IPS-15b (cell line): ENCODE measurements around the gene GSTT2.

ENCODE experiments used
- H3K27me3 ChIP-seq: one replicate; pipeline ENCODE4 v1.6.1; 2013; ENCODE audit warnings: low read length; ENCODE audit not compliant: control insufficient read depth, insufficient read depth
- H3K36me3 ChIP-seq: one replicate; pipeline ENCODE4 v1.6.1; 2013; ENCODE audit warnings: low read length; ENCODE audit not compliant: control insufficient read depth, insufficient read depth
- H3K4me1 ChIP-seq: one replicate; pipeline ENCODE4 v1.6.1; 2013; ENCODE audit warnings: mild to moderate bottlenecking, low read length; ENCODE audit not compliant: control insufficient read depth, insufficient read depth
- H3K4me3 ChIP-seq: one replicate; pipeline ENCODE4 v1.5.1; 2013; ENCODE audit warnings: low read depth, low read length
- H3K9ac ChIP-seq: one replicate; pipeline ENCODE4 v1.6.1; 2013; ENCODE audit warnings: low read depth, mild to moderate bottlenecking, low read length
- H3K9me3 ChIP-seq: one replicate; pipeline ENCODE4 v1.6.1; 2013; ENCODE audit warnings: mild to moderate bottlenecking, low read length; ENCODE audit not compliant: control insufficient read depth, insufficient read depth

Gene GSTT2

DNA sequence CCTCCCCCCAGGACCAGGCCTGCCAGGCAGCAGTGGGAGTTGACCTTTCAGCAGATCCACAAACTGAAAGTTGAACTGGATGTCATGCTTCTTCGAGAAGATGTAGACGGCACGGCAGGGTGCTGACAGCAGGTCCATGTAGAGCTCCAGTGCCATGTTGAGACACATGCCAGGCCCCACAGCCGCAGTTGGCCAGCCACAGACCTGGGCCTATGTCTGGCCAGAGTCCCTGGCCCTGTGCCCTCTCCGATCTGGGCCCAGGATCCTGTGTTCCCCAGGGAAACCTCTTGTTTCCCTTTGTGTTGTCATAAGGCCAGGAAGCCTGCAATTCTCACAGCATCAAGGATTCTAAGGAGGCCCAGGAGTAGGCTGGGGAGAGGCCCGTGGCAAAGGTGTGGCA lies 25.3 kb downstream of the GSTT2 start, which contains the start of gene GSTT4:
GSTT4 (minus strand) TSS at position 253 of the 400 bp plus-strand sequence; CDS start at position 156, 97 bp downstream.
- Histone ChIP-seq H3K9ac (no peak within 1 kb of the TSS), H3K4me1 (peaks cover 2% of the 10 kb centered on the region), H3K4me3 (no peak within 1 kb of the TSS), H3K36me3 (no peaks in the 10 kb centered on the region), H3K27me3 (peaks cover 4% of the 10 kb centered on the region), H3K9me3 (no peaks in the 10 kb centered on the region)

- Histone ChIP-seq H3K9ac (no peak overlapping the region), H3K27me3 (peaks cover 4% of the 10 kb centered on the region), H3K9me3 (no peaks in the 10 kb centered on the region), H3K36me3 (no peaks in the 10 kb centered on the region), H3K4me3 (no peak overlapping the region), H3K4me1 (peaks cover 2% of the 10 kb centered on the region)
These were observed 26.4 kb downstream of the GSTT2 start for GRCh38 chr22:24006207-24006913.

DNA sequence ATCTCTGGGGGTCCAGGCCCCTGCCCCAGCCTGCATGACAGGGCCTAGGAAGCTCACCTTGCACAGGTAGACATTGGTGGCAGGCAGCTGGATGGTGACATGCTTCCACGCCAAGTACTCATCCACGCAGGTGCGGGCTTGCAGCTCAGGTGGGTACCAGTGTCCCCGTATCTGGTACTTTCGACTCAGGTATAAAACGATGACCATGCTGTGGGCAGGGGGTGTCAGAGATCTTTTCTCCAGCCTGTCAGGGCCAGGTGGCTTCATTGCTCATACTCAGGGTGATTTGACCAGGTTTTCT lies 26.9 kb downstream of the GSTT2 start:
- H3K9ac ChIP-seq = no peak overlapping the region
- H3K4me1 ChIP-seq = peaks cover 2% of the 10 kb centered on the region
- H3K36me3 ChIP-seq = no peaks in the 10 kb centered on the region
- H3K4me3 ChIP-seq = no peak overlapping the region
- H3K27me3 ChIP-seq = peaks cover 2% of the 10 kb centered on the region
- H3K9me3 ChIP-seq = no peaks in the 10 kb centered on the region

DNA sequence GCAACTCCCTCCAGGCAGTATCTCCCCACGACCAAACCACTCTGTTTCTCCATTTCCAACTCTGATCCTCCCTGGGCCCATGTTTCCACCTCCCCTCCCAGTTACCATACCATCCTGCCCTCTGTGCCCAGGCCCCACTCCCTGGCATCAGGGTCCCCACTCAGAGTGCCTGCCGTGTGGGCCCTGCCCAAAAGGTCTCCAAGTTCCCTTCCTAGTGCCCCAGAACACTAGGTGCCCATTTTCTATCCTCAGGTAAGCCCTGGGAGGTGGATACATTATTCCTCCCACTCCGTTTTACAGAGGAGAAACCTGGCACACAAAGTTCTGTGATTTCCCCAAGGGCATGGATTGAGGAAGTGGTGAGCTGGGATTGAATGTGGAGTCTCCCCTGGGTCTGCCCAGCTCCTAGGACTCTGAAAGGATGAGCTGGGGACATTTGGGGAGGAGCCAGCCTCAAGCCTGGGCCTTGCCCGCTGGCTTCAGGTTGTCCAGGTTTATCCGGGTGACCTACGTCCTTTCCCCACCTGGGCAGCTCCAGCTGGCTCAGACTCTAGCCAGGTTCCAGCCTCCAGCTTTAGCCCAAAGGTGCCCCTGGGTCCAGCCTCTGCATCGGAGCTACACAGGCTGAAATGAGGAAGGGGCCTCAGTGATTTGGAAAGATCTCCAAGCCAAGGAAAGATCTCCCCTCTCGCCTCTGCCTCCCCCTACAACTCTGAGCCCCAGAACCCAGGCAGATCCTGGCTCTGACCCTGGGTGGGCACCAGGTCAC lies 27.5 kb downstream of the GSTT2 start:
- Histone ChIP-seq H3K9ac (no peak overlapping the region), H3K4me1 (peaks cover 2% of the 10 kb centered on the region), H3K36me3 (no peaks in the 10 kb centered on the region), H3K27me3 (no peaks in the 10 kb centered on the region), H3K4me3 (no peak overlapping the region), H3K9me3 (no peaks in the 10 kb centered on the region)

- Histone ChIP-seq H3K9ac (no peak overlapping the region), H3K27me3 (no peaks in the 10 kb centered on the region), H3K4me3 (no peak overlapping the region), H3K36me3 (no peaks in the 10 kb centered on the region), H3K9me3 (no peaks in the 10 kb centered on the region), H3K4me1 (peaks cover 2% of the 10 kb centered on the region)
These were observed 28.0 kb downstream of the GSTT2 start for GRCh38 chr22:24008022-24008283.

- no peaks in the 10 kb centered on the region for H3K27me3 ChIP-seq
- H3K4me1 ChIP-seq = peaks cover 2% of the 10 kb centered on the region
- no peaks in the 10 kb centered on the region for H3K36me3 ChIP-seq
- no peaks in the 10 kb centered on the region for H3K9me3 ChIP-seq
- no peak overlapping the region for H3K4me3 ChIP-seq
- H3K9ac ChIP-seq = no peak overlapping the region
These were observed 28.7 kb downstream of the GSTT2 start for GRCh38 chr22:24008381-24009226.

DNA sequence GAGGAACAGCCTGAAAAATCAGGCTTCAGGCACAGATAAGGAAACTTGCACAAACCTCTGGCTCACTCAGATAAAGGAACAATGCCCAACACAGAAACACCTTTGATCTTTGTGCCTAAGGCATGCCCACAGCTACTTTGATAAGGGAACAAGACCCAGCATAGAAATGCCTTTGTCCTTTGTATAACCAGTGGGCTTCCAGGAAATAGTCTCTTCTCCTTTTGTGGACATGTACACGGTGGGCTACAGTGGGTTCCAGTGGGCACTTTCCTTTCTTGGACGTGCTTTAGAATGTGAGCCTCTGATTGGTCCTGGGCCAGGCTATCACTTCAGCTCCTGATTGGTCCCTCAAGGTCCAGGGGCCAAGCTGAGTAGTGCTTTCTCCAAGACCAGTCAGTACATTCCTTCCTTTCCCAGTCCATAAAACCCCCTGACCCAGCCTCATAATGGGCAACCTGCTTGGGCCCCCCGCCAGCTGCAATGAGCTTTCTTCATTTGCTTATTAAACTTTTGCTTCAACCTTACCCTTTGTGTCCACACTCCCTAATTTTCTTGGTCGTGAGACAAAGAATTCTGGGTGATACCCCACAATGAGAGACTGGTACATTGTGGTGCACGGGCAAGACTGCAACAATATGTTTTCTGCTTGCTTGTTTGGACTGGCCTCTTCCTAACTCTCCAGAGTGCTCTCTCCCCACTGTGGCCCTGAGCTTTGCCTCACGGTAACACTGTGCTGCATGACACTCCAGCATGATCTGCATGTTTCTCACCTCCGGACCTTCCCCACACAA lies 29.5 kb downstream of the GSTT2 start:
- H3K4me3 ChIP-seq = no peak overlapping the region
- H3K9me3 ChIP-seq = no peaks in the 10 kb centered on the region
- no peaks in the 10 kb centered on the region for H3K36me3 ChIP-seq
- no peaks in the 10 kb centered on the region for H3K4me1 ChIP-seq
- H3K9ac ChIP-seq = no peak overlapping the region
- H3K27me3 ChIP-seq = no peaks in the 10 kb centered on the region

- no peaks in the 10 kb centered on the region for H3K27me3 ChIP-seq
- H3K4me1 ChIP-seq = no peaks in the 10 kb centered on the region
- H3K9ac ChIP-seq = no peak overlapping the region
- no peaks in the 10 kb centered on the region for H3K9me3 ChIP-seq
- H3K36me3 ChIP-seq = no peaks in the 10 kb centered on the region
- H3K4me3 ChIP-seq = no peak overlapping the region
These were observed 30.1 kb downstream of the GSTT2 start for GRCh38 chr22:24010018-24010391.

DNA sequence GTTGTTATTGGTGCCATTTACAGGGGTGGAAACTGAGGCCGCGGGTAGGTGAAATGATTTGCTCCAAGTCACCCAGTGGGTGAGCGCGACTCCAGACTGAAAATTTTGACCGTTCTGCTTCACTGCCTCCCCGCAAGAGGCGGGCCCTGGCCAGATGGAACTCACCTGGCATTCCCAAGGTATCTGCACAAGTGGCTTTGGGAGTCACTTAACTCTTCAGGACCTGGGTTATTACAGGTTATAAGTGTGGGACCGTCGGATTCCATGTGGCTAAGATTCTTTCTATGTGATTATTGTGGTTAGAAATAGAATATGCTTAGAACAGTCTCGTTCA lies 31.8 kb downstream of the GSTT2 start:
- Histone ChIP-seq H3K4me1 (no peaks in the 10 kb centered on the region), H3K9me3 (no peaks in the 10 kb centered on the region), H3K4me3 (peak overlapping the region; percentile 97), H3K36me3 (no peaks in the 10 kb centered on the region), H3K27me3 (no peaks in the 10 kb centered on the region), H3K9ac (peak overlapping the region; percentile 62)

DNA sequence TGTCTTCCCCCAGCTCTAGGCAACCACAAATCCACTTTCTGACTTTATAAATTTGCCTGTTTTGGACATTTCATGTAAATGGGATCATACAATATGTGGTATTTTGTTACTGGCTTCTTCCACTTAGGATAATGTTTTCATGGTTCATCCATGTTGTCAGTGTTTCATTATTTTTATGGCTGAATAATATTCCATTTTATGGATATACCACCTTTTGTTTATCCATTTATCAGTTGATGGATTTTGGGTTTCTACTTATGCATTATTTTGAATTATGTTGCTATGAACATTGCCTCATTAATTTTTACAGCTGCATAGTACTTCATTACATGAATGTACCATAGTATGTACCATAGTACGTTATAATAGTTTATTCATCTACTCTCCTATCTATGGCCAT lies 36.2 kb downstream of the GSTT2 start:
- no peaks in the 10 kb centered on the region for H3K4me1 ChIP-seq
- H3K36me3 ChIP-seq = no peaks in the 10 kb centered on the region
- no peaks in the 10 kb centered on the region for H3K9me3 ChIP-seq

DNA sequence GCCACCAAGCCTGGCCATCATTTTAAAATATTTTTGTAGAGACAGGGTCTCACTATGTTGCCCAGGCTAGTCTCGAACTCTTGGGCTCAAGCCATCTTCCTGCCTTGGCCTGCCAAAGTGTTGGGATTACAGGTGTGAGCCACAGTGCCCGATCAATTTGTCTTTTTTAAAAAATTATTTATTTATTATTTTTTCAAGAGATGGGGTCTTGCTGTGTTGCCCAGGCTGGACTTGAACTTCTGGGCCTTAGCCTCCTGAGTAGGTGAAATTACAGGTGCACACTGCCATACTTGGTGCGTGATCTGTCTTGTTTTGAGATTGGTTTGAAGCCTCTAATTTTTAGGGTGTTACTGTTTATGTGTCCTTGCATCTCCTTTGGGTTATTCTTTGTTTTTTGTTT lies 41.4 kb downstream of the GSTT2 start:
- H3K9me3 ChIP-seq = no peaks in the 10 kb centered on the region
- H3K9ac ChIP-seq = no peak overlapping the region
- H3K27me3 ChIP-seq = no peaks in the 10 kb centered on the region
- peaks cover 8% of the 10 kb centered on the region for H3K4me1 ChIP-seq
- no peaks in the 10 kb centered on the region for H3K36me3 ChIP-seq
- no peak overlapping the region for H3K4me3 ChIP-seq

More for the DNA sequence above, 36.2 kb downstream of the GSTT2 start:
- Histone ChIP-seq H3K27me3 (no peaks in the 10 kb centered on the region), H3K9ac (no peak overlapping the region), H3K4me3 (no peak overlapping the region)
